ENCODE results near the gene SLAIN1.

SLAIN1 gene

DNA sequence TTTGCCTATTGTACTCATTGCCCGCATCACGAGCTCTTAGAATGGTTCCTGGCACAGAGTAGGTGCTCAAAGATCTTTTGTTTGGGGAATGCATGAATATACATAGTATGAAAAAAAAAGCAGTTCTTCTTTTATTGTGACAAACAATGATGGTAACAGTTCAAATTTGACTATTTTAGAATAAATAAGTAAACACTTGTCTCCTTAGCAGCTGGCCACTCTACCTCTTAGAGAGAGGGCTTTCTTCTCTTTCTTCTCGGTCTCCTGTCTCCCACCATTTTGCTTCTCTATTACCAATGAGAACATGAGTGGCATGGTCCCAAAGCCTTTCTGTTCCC, 639 bp upstream of the SLAIN1 start:
- H3K36me3 ChIP-seq (ENCODE audit: insufficient read depth, low read length), result no peaks in the 10 kb centered on the region
- no peaks in the 10 kb centered on the region for H3K9me3 ChIP-seq (ENCODE audit: control insufficient read depth, insufficient read depth, low read length)
- H3K9ac ChIP-seq (ENCODE audit: low read depth, low read length), result peak overlapping the region; percentile 61
- peaks cover 9% of the 10 kb centered on the region; the same call in 1 of the 2 replicates for H3K4me1 ChIP-seq (ENCODE audit: insufficient read depth, low read length)

DNA sequence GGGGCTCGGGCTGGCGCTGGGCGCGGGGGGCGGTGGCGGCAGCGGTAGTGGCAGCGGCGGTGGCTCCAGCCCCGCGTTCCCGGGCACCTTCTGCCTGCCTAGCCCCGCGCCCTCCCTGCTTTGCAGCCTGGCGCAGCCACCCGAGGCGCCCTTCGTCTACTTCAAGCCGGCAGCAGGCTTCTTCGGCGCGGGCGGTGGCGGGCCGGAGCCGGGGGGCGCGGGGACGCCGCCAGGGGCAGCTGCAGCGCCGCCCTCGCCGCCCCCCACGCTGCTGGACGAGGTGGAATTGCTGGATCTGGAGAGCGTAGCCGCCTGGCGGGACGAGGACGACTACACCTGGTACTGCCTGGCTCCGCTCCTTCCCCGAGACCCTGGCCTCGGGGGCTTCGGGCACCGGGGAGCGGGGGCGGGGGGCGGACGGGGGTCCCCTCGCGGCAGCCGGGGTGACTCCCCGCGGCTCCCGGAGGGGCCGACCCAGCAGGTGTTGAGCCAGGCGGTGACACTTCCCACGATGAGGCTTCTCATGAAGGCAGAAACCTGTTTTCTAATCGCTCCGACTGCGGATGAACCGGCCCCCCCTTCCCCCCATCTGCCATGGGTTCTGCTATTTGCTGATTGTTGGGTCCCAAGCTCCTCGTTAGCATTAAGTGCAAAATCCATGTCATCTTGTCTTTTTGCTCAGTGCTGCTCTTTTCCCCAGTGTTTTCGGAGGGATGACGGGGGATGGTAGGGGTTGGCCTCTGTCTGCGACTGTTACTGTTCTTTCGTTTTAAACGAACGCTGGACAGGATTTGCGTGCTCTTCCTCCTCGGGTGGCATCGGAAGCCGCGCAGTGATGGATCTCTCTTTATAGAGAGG, 943 bp downstream of the SLAIN1 start:
- peak overlapping the region; percentile 81 for H3K9ac ChIP-seq (ENCODE audit: low read depth, low read length)
- peaks cover 9% of the 10 kb centered on the region; the same call in 1 of the 2 replicates for H3K4me1 ChIP-seq (ENCODE audit: insufficient read depth, low read length)
- no peaks in the 10 kb centered on the region for H3K36me3 ChIP-seq (ENCODE audit: insufficient read depth, low read length)
- H3K9me3 ChIP-seq (ENCODE audit: control insufficient read depth, insufficient read depth, low read length), result no peaks in the 10 kb centered on the region

DNA sequence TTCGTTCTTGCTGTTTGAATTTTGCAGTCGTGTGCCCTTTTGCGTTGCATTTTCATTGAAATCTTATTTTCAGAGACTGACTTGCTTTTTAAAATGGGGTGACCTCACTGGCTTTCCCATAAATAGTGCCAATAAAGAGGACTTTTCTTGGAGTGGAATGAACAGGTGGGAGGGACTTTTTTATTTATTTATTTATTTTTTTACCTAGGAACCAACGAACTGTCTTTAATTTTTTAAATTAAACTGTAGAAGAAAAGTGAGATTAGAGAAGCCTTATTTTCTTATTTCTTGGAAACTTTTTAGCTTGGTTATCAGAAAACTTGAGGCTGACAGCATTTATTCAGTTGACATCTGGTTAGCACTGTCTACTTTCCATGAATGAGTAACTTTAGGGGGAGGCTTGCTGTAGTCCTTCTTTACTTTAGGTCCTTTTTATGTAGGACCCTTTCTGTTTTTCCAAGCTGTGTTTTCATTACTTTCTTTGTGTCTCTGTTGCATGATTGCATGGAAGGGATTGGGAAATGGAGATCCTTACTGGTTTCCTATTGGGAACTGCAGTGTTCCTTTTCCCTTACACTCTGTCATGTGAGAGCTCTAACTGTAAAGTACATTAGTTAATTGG, 1.7 kb downstream of the SLAIN1 start:
- peak overlapping the region; percentile 81; the same call in 1 of the 2 replicates for H3K9ac ChIP-seq (ENCODE audit: low read depth, low read length)
- H3K36me3 ChIP-seq (ENCODE audit: insufficient read depth, low read length), result no peaks in the 10 kb centered on the region
- H3K4me1 ChIP-seq (ENCODE audit: insufficient read depth, low read length), result peaks cover 9% of the 10 kb centered on the region; the same call in 1 of the 2 replicates
- no peaks in the 10 kb centered on the region for H3K9me3 ChIP-seq (ENCODE audit: control insufficient read depth, insufficient read depth, low read length)

DNA sequence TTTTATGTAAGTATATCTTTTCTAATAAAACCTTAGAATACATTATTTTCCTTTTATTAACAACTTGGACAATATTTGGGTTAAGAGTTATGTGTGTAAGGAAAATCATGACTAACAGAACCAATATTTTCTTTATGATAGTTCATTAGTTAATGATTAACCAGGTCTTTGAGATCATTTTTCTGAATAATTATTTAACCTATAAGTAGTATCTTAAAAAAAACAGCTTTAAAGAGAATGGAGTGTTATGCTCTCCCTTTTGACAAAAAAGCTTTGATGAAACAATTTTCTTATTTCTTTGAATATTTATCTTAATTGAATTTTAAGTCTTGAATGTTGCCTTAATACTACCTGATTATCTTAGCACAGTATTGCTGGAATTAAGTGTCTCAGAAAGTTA, 3.8 kb downstream of the SLAIN1 start:
- H3K4me1 ChIP-seq (ENCODE audit: insufficient read depth, low read length), result peaks cover 7% of the 10 kb centered on the region; the same call in 1 of the 2 replicates
- no peaks in the 10 kb centered on the region for H3K36me3 ChIP-seq (ENCODE audit: insufficient read depth, low read length)
- no peak overlapping the region for H3K9ac ChIP-seq (ENCODE audit: low read depth, low read length)
- no peaks in the 10 kb centered on the region for H3K9me3 ChIP-seq (ENCODE audit: control insufficient read depth, insufficient read depth, low read length)

DNA sequence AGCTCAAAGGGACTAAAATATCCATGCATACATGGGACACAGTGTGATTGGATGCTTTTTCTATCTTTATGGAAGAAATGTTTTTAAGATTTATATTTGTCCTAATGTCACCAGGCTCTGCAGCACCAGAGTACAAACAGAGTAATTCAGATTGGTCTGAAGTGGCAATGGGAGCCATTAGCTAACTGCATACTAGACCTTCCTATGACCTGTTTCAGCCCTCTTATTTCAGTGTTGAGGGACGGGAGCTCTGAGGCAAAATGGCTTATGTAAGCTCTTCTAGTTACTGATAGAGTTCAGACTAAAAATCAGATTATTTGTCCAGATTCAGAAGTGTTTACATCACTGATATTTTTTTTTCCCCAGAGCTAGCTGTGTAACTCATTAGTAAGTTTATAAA, 4.9 kb downstream of the SLAIN1 start:
- H3K9me3 ChIP-seq (ENCODE audit: control insufficient read depth, insufficient read depth, low read length), result no peaks in the 10 kb centered on the region
- no peaks in the 10 kb centered on the region for H3K36me3 ChIP-seq (ENCODE audit: insufficient read depth, low read length)

DNA sequence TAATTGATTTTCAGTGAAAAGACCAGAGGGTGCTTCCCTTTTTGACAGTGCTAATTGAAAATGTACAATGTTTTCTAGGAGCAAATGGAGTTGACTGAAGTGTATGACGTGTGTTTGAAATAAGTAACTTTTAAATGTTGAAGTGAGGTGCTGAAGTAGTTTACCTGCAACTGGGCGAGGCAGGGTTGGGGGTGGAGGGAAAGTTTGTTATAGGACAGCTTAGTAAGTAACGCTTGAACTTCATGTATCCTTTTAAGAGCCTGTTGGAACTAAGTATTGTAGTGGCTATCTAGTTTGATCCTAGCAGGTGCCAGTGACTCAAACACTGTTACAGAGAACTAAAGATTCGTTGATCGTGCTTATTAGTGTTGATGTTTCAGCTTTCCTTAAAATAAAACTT, 5.9 kb downstream of the SLAIN1 start:
- Histone ChIP-seq H3K9me3 (ENCODE audit: control insufficient read depth, insufficient read depth, low read length) (peaks cover 8% of the 10 kb centered on the region; the same call in 1 of the 2 replicates), H3K4me1 (ENCODE audit: insufficient read depth, low read length) (no peaks in the 10 kb centered on the region), H3K9ac (ENCODE audit: low read depth, low read length) (no peak overlapping the region), H3K36me3 (ENCODE audit: insufficient read depth, low read length) (no peaks in the 10 kb centered on the region)

More for the DNA sequence above, 4.9 kb downstream of the SLAIN1 start:
- H3K9ac ChIP-seq (ENCODE audit: low read depth, low read length), result no peak overlapping the region
- no peaks in the 10 kb centered on the region for H3K4me1 ChIP-seq (ENCODE audit: insufficient read depth, low read length)

DNA sequence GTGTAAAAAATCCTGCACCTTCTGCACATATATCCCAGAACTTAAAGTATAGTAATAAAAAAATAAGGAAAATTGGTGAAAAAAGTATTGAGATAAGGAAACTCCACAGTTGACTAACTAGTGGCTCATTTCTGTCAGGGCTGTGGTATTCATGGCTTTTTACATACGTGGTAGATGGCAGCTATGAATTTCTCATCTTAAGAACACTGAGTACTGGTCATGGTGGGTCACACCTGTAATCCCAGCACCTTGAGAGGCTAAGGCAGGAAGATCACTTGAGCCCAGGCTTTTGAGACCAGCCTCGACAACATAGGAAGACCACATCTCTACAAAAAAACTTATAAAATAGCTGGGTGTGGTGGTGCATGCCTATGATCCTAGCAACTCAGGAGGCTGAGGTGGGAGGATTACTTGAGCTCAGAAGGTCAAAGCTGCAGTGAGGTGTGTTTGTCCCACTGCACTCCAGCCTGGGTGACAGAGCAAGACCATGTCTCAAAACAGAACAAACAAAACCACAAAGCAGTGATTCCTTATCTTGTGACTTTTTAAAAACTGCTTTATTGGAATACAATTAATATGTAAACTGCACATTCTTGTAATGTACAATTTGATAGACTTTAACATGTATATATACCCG, 16.8 kb downstream of the SLAIN1 start:
- H3K9me3 ChIP-seq (ENCODE audit: control insufficient read depth, insufficient read depth, low read length), result no peaks in the 10 kb centered on the region; the same call in 1 of the 2 replicates
- no peak overlapping the region for H3K9ac ChIP-seq (ENCODE audit: low read depth, low read length)
- no peaks in the 10 kb centered on the region for H3K4me1 ChIP-seq (ENCODE audit: insufficient read depth, low read length)
- no peaks in the 10 kb centered on the region for H3K36me3 ChIP-seq (ENCODE audit: insufficient read depth, low read length)

DNA sequence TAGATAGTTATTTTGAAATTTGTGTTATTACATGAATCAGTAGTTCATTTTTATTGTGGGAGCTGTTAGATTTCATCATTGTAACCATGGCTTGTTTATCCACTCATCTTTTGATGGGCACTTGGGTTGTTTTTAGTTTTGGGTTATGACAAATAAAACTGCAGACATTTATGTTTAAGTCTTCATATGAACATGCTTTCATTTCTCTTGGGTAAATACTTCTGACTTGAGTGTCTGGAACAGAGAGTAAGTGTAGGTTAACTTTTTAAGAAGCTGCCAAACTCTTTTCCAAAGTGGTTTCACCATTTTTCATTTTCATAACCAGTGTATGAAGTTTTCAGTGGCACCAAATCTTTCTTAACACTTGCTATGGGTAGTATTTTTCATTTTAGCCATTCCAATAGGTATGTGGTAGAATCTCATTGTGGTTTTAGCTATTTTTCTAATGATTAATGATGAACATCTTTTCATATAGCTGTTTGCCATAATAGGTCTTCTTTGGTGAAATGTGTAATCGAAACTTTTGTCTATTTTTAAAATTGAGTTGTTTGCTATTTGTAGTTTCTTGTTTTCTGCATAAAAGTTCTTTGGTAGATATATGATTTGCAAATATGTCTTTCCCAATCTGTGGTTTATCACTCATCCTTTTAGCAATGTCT, 17.9 kb downstream of the SLAIN1 start:
- H3K9me3 ChIP-seq (ENCODE audit: control insufficient read depth, insufficient read depth, low read length), result no peaks in the 10 kb centered on the region; the same call in 1 of the 2 replicates
- H3K9ac ChIP-seq (ENCODE audit: low read depth, low read length), result no peak overlapping the region
- no peaks in the 10 kb centered on the region for H3K36me3 ChIP-seq (ENCODE audit: insufficient read depth, low read length)
- H3K4me1 ChIP-seq (ENCODE audit: insufficient read depth, low read length), result no peaks in the 10 kb centered on the region

DNA sequence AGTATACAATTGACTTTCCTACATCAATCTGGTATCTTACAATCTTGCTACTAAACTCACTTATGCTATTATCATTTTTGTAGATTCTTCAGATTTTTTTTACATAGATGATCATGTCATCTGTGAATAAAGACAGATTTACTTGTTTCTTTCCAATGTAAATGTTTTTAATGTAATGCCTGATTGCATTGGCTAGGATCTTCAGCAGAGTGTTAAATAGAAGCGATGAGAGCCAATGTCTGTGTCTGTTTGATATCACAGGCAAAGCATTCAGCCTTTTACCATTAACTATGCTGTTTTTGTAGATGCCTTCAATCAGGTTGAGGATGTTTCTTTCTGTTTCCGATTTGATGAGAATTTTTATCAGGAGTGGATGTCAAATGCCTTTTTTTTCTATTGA, 19.2 kb downstream of the SLAIN1 start:
- no peak overlapping the region for H3K9ac ChIP-seq (ENCODE audit: low read depth, low read length)
- H3K4me1 ChIP-seq (ENCODE audit: insufficient read depth, low read length), result no peaks in the 10 kb centered on the region

DNA sequence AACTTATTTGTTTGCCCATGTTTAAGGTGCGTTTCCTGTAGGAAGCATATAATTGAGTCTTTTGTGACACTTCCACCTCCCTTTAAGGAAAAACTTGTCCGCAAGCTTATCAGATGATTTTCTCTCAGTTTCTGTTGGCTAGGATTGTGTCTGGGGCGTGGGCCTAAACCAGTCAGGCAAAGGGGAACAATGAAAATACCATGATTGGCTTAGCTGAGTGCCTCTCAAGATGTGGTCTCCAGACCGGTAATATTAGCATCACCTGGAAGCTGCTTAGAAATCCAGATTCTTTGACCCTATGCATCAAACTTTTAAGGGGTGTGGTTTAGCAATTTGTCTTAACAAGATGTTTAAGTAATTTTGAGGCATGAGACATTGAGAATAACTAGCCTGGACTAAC, 20.0 kb downstream of the SLAIN1 start:
- no peaks in the 10 kb centered on the region for H3K36me3 ChIP-seq (ENCODE audit: insufficient read depth, low read length)
- H3K4me1 ChIP-seq (ENCODE audit: insufficient read depth, low read length), result no peaks in the 10 kb centered on the region
- H3K9me3 ChIP-seq (ENCODE audit: control insufficient read depth, insufficient read depth, low read length), result no peaks in the 10 kb centered on the region
- H3K9ac ChIP-seq (ENCODE audit: low read depth, low read length), result no peak overlapping the region

More for the DNA sequence above, 19.2 kb downstream of the SLAIN1 start:
- Histone ChIP-seq H3K9me3 (ENCODE audit: control insufficient read depth, insufficient read depth, low read length) (no peaks in the 10 kb centered on the region), H3K36me3 (ENCODE audit: insufficient read depth, low read length) (no peaks in the 10 kb centered on the region)

DNA sequence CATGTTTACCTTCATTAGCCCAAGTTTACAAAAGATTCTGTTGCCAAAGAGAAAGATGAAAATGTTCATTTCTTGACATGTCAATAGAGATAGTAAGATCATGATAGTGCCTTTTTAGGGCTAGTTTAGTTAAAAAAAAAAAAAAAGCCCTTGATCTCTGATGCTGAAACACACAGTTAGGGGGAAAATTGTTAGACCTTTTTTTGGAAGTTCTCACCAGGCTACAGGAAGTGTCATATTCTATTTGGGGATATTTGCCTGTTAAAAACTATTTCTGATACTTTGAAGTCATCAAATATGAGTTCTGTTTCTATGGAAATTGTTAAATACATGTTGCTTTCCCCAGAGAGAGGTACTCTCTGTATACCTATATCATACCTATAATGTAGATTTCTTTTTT, 21.6 kb downstream of the SLAIN1 start:
- Histone ChIP-seq H3K9me3 (ENCODE audit: control insufficient read depth, insufficient read depth, low read length) (no peaks in the 10 kb centered on the region), H3K9ac (ENCODE audit: low read depth, low read length) (no peak overlapping the region), H3K36me3 (ENCODE audit: insufficient read depth, low read length) (no peaks in the 10 kb centered on the region), H3K4me1 (ENCODE audit: insufficient read depth, low read length) (no peaks in the 10 kb centered on the region)

DNA sequence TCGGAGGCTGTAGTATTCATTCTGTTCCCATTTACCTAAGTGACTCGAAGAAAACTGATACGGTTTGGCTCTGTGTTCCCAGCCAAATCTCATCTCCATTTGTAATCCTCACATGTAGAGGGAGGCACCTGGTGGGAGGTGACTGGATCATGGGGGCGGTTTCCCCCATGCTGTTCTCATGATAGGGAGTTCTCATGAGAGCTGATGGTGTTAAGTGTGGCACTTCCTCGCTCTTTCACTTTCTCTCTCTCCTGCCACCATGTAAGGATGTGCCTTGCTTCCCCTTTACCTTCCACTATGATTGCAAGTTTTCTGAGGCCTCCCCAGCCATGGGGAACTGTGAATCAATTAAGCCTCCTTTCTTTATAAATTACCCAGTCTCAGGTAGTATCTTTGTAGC, 23.5 kb downstream of the SLAIN1 start:
- no peak overlapping the region for H3K9ac ChIP-seq (ENCODE audit: low read depth, low read length)
- H3K9me3 ChIP-seq (ENCODE audit: control insufficient read depth, insufficient read depth, low read length), result no peaks in the 10 kb centered on the region
- no peaks in the 10 kb centered on the region; the same call in 1 of the 2 replicates for H3K36me3 ChIP-seq (ENCODE audit: insufficient read depth, low read length)
- peaks cover 9% of the 10 kb centered on the region; the same call in 1 of the 2 replicates for H3K4me1 ChIP-seq (ENCODE audit: insufficient read depth, low read length)

DNA sequence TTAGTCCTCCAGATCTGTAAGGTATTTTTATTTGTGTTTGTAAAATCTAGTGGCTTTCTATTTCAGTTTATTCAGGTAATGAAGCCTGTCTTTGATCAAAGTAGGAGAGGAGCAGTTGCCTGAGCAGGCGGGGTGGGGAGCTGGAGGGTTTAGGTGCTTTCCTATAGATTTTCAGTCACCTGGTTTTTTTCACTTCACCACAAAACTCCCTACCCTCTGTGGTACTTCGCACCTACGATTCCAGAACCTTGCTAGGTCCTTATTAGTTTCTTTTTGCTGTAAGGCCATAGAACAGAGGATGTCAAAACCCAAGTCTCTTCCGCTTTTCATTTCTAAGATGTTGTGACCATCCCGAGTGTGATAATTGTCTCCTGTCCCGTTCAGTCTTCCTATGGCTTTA, 26.6 kb downstream of the SLAIN1 start:
- no peaks in the 10 kb centered on the region; the same call in 1 of the 2 replicates for H3K36me3 ChIP-seq (ENCODE audit: insufficient read depth, low read length)
- peaks cover 13% of the 10 kb centered on the region; the same call in 1 of the 2 replicates for H3K4me1 ChIP-seq (ENCODE audit: insufficient read depth, low read length)
- H3K9me3 ChIP-seq (ENCODE audit: control insufficient read depth, insufficient read depth, low read length), result no peaks in the 10 kb centered on the region
- H3K9ac ChIP-seq (ENCODE audit: low read depth, low read length), result no peak overlapping the region

DNA sequence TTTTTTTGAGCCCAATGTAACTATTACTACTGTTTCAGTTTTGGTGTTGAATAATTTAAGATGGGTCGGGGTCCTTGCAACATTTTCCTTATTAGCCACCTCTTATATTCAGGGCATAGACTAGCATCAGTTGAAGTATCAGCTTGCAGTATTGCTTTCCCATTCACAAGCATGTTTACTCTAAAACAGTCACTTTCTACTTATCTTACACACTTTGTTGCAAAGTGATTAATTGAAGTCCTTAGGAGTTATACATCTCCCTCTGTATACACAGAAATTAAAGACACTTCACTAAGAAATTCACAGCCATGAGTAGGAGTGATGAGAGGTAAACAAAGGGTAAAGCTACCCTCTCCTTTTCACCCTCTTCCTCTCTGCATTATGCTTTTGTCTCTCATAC, 27.6 kb downstream of the SLAIN1 start:
- H3K9ac ChIP-seq (ENCODE audit: low read depth, low read length), result no peak overlapping the region
- H3K36me3 ChIP-seq (ENCODE audit: insufficient read depth, low read length), result no peaks in the 10 kb centered on the region; the same call in 1 of the 2 replicates
- H3K9me3 ChIP-seq (ENCODE audit: control insufficient read depth, insufficient read depth, low read length), result no peaks in the 10 kb centered on the region
- H3K4me1 ChIP-seq (ENCODE audit: insufficient read depth, low read length), result peaks cover 18% of the 10 kb centered on the region; the same call in 1 of the 2 replicates

All from ES-I3 (cell line).